Activated CD8-positive, alpha-beta T cell treated with anti-CD3 and anti-CD28 coated beads for 36 hours (primary cell): ENCODE results near the gene LDHB. TPM values are rescaled to one million over a fixed set of nuclear protein-coding genes. Genes with fewer than 3 reads are reported as not detected.

Experiments
- ATAC-seq: fragments of 200-7000 bp; cut with Tn5 transposase; one replicate; pipeline ENCODE4 v1.10.0; 2021; ENCODE audit warnings: mild to moderate bottlenecking, moderate library complexity
- CTCF ChIA-PET: fragments of 350-600 bp; sonication (Branson Sonifier 250); formaldehyde crosslinking; loops from one replicate; lab custom pipeline; 2021; ENCODE audit warnings: antibody characterized with exemption; lab: Charles Lee
- POLR2A ChIA-PET: fragments of 350-600 bp; sonication (Branson Sonifier 250); formaldehyde crosslinking; loops from one replicate; lab custom pipeline; 2021; ENCODE audit warnings: antibody characterized with exemption; lab: Charles Lee
- DNase-seq: peaks from one replicate; pipeline ENCODE4 v3.0.0-alpha.2; 2020
- H3K27ac Mint-ChIP-seq: one replicate; pipeline ENCODE4 v1.8.0; 2021; ENCODE audit warnings: mild to moderate bottlenecking, mixed read lengths
- H3K27me3 Mint-ChIP-seq: one replicate; pipeline ENCODE4 v1.8.0; 2021; ENCODE audit warnings: mixed read lengths
- H3K36me3 Mint-ChIP-seq: one replicate; pipeline ENCODE4 v1.8.0; 2021; ENCODE audit warnings: low read depth, mixed read lengths
- H3K4me1 Mint-ChIP-seq: one replicate; pipeline ENCODE4 v1.8.0; 2021; ENCODE audit warnings: low read depth, mixed read lengths
- H3K4me3 Mint-ChIP-seq: one replicate; pipeline ENCODE4 v1.8.0; 2021; ENCODE audit warnings: mild to moderate bottlenecking, moderate library complexity, mixed read lengths
- H3K9me3 Mint-ChIP-seq: one replicate; pipeline ENCODE4 v1.8.0; 2021; ENCODE audit warnings: mixed read lengths
- CTCF ChIP-seq: fragments of 200-600 bp; IDR thresholded peaks from one replicate; pipeline ENCODE4 v1.8.0; 2022; ENCODE audit warnings: antibody characterized with exemption, mild to moderate bottlenecking
- intact Hi-C: fragments of 100-400 bp; cut with micrococcal nuclease; formaldehyde crosslinking; loops from one replicate; pipeline ENCODE4 v1.10.0; 2022
- total RNA-seq, 2 experiments: library from RNA; stranded (reverse); gene quantifications; one replicate each; pipeline ENCODE4 v1.2.3, GENCODE V29; 2021

The LDHB gene
- total RNA-seq, 2 experiments from 2014 or later, result 2,161 to 2,384 TPM

- CTCF ChIA-PET, result interaction anchor here (1.6 kb wide), 1 partner anchor 38 kb away, joined by 4 read pairs; no protein-coding TSS in a partner anchor
- Mint-ChIP-seq H3K27me3 (no peaks in the 10 kb centered on the region), H3K27ac (peak overlapping the region; percentile 81), H3K36me3 (peaks cover 82% of the 10 kb centered on the region), H3K9me3 (no peaks in the 10 kb centered on the region), H3K4me1 (peaks cover 82% of the 10 kb centered on the region), H3K4me3 (no peak overlapping the region)
- DNase-seq (no peak), ATAC-seq (peak; percentile 65)
- POLR2A ChIA-PET, result interaction anchor here (0.6 to 3.3 kb wide), 7 partner anchors 10 to 870 kb away, joined by 3 to 18 read pairs (median 3); partner anchors contain the start of genes GOLT1B, LDHB and RECQL
- no peak for TF ChIP-seq CTCF
- intact Hi-C loops, result no loop called here
These were observed 14.8 kb downstream of the LDHB start for GRCh38 chr12:21642707-21643389.

- Mint-ChIP-seq H3K27ac (peak overlapping the region; percentile 73), H3K36me3 (peaks cover 80% of the 10 kb centered on the region), H3K4me1 (peaks cover 50% of the 10 kb centered on the region), H3K4me3 (no peak overlapping the region), H3K27me3 (no peaks in the 10 kb centered on the region), H3K9me3 (no peaks in the 10 kb centered on the region)
- POLR2A ChIA-PET, result interaction anchor here (2.1 kb wide), 1 partner anchor 11 kb away, joined by 13 read pairs; no protein-coding TSS in a partner anchor
- ATAC-seq (no peak), DNase-seq (no peak)
- CTCF ChIA-PET, result no interaction called here
- TF ChIP-seq CTCF, result no peak
- intact Hi-C loops, result no loop called here
These were observed 19.4 kb downstream of the LDHB start for GRCh38 chr12:21638054-21638891.

GRCh38 chr12:21634245-21634644 is 23.4 kb downstream of the LDHB start:
- Mint-ChIP-seq H3K4me3 (no peak overlapping the region), H3K27ac (no peak overlapping the region), H3K4me1 (peaks cover 19% of the 10 kb centered on the region), H3K36me3 (peaks cover 63% of the 10 kb centered on the region), H3K27me3 (no peaks in the 10 kb centered on the region), H3K9me3 (no peaks in the 10 kb centered on the region)
- no peak for DNase-seq
- no peak for TF ChIP-seq CTCF
- ChIA-PET POLR2A (no interaction called here), CTCF (interaction anchor here (0.6 to 1.0 kb wide), 3 partner anchors 25 to 442 kb away, joined by 3 to 4 read pairs (median 3); no protein-coding TSS in a partner anchor)
- intact Hi-C loops, result no loop called here
- ATAC-seq, result no peak

GRCh38 chr12:21631367-21631766 is 26.3 kb downstream of the LDHB start:
- no peak for TF ChIP-seq CTCF
- POLR2A ChIA-PET, result no interaction called here
- H3K9me3 Mint-ChIP-seq, result no peaks in the 10 kb centered on the region
- intact Hi-C loops, result no loop called here
- peaks cover 48% of the 10 kb centered on the region for H3K36me3 Mint-ChIP-seq
- no peak overlapping the region for H3K4me3 Mint-ChIP-seq
- no peaks in the 10 kb centered on the region for H3K27me3 Mint-ChIP-seq
- peaks cover 3% of the 10 kb centered on the region for H3K4me1 Mint-ChIP-seq
- ATAC-seq, result no peak
- no peak for DNase-seq
- no peak overlapping the region for H3K27ac Mint-ChIP-seq
- CTCF ChIA-PET, result interaction anchor here (1.5 to 2.4 kb wide), 2 partner anchors 11 to 20 kb away, joined by 3 to 5 read pairs; no protein-coding TSS in a partner anchor
